ENCODE data around the gene DPYSL4. TPM values are rescaled to one million over a fixed set of nuclear protein-coding genes. Genes with fewer than 3 reads are reported as not detected.

DPYSL4 gene
- total RNA-seq, 1 donor from 2014 or later: 24.0 TPM

Other genes starting within 250 kb of the DPYSL4 start
- gene BNIP3, start 205.0 kb upstream of the DPYSL4 start, total RNA-seq: 28.0 and 30.4 TPM in 2 replicates
- gene JAKMIP3, start 121.0 kb upstream of the DPYSL4 start, total RNA-seq: 1.1 and 1.4 TPM in 2 replicates
- 8.7 and 9.4 TPM in 2 replicates for gene STK32C, start 121.0 kb downstream of the DPYSL4 start, total RNA-seq
- 3.1 and 5.7 TPM in 2 replicates for gene LRRC27, start 145.2 kb downstream of the DPYSL4 start, total RNA-seq
- gene PWWP2B, start 210.3 kb downstream of the DPYSL4 start, total RNA-seq: 9.4 and 9.8 TPM in 2 replicates